Islet of Langerhans (tissue), 1 donor: ENCODE results near the gene TTC12.

ENCODE experiments used
- FAIRE-seq: peaks from one replicate; lab custom pipeline; 2011; peaks lifted over from hg19 to GRCh38; lab: Jason Lieb, UNC

TTC12 gene

DNA sequence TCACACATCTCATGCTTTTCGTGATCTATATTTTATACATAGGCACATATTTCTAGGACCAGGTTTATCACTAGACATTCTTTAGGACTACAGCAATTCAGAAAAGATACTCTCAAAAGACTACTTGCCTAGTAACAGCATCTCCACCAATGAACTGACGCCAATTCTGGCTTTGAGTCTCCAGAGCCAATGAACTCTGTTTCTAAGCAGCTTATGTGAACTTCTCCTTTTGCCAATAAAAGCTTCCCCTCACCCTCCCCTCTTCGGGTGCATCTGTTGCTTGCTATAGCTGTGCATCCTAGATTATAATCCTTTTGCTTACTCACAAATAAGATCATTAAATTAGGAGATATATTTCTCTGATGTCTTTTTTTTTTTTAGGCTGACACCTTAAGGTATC lies 61.8 kb downstream of the TTC12 start:
- FAIRE-seq = no peak

DNA sequence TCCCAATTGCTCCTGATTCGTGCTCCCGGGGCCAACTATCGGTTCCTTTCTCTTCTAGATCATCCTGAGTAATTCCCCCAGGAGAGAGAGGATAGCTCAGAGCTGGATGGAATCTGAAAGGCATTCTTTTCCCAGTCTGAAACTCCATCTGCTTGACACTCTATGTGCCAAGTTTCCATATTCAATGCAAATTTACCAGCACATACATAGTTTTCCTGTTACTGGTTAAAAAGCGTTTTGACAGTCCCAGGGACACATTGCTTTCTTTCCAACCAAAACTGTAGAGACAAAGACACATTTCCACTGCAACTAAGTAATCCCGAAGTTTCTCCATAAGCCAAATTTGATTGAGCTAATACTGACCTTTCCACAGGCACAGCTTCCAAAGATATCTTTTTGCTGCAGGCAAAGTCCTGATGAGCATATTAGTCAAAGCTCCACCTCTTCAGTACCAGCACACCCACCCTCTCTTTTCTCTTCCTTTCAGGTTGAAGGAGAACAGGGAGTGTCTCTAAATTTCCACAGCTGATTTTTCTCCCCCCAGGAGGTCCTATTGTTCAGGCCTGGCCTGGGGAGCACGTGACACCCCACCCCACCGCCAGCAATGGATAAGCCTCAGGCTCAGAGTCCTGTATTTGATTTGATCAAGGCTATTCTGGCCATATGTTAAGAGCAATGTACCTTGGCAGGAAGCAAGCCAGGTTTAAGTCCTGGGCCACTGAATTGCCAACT lies 63.5 kb downstream of the TTC12 start:
- FAIRE-seq = no peak

DNA sequence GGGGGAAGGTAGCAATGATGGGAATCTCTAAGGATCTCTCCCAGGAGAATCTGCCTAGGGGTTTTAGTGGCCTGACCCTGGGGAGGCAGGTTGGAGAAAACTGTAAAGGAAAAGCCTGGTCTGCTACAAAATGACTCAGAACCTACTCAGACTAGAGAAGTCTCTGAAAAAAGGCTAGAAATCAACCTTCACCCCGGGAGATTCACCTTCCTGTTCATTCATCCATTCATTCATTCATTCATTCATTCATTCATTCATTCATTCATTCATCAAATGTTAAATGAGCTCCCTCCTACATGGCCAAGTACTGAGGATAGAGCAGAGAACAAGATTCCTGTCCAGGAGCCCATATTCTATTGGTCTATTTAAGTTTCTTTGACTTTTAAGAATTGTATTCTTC lies 64.3 kb downstream of the TTC12 start:
- no peak for FAIRE-seq

DNA sequence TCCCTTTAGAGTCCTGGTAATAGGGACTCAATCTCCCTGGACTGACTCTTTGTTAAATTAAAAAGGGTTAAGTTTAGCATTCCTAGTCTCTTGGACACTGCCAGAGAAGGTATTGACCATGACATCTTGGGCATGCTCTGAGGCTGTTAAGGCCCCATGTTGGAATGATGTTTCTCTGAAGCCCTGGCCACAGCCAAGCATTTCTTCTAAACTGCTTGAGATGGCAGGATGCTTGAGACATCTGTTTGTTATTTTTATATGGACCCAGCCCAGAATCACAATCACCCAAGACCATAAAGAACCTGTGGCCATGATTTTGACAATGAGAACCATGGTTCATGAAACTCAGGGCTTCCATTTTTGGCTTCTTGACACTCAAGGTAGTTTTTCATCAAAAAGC lies 67.7 kb downstream of the TTC12 start:
- FAIRE-seq = no peak

DNA sequence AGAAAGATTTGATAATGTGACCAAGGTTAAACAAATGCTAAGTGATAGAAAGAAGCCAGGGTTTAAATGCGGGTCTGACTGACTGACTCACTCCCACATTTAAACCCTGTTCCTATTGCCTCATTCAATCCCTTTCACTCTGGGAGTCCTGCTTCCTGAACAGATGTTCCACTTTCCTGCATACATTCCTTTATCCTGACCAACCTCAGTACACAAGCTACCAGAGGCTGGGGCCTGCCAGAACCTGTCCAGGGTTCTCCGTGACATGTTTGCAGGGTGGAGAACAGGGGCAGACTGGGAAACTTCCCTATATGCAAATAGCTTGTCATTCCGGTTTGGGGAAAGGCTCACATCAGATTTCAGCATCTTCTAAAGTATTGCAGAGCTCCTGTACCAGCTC lies 70.2 kb downstream of the TTC12 start:
- FAIRE-seq = no peak

DNA sequence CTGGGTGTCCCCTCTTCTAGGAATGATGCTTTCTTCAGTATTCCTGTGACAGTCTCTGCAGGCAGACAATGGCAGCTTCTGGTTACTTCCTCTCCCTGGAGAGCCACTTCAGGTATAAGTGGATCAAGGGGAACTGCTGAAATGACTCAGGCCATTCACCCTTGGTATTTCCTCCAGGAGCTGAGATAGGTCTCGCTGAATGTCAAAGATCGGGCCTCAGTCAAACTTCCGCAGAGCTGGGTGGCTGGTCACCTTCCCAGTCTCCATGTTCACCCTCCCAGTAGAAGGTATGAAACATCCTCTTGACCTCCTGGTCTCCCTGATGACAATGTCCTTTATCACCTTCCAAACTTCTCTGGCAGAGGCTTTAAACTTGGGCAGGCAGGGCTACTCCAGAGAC lies 71.4 kb downstream of the TTC12 start:
- FAIRE-seq = no peak

DNA sequence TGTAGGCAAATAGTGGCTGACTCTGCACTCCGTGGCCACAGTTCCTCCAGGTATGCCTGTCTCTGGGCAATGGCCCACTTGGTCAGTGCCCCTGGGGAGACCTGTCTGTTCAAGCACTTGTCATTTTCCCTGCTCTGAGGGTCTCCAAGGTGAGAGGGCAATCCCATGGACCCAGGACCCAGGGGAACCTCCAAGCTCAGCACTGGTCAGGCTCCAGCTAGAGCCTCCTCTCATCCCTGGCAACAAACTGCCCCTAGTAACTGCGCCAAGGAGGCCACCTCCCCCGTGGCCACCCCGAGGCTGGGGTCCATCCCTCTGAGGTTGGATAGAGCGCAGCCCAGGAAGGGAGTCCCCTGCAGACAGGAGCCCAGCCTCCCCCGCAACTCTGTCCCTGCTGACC lies 72.5 kb downstream of the TTC12 start:
- FAIRE-seq = no peak

DNA sequence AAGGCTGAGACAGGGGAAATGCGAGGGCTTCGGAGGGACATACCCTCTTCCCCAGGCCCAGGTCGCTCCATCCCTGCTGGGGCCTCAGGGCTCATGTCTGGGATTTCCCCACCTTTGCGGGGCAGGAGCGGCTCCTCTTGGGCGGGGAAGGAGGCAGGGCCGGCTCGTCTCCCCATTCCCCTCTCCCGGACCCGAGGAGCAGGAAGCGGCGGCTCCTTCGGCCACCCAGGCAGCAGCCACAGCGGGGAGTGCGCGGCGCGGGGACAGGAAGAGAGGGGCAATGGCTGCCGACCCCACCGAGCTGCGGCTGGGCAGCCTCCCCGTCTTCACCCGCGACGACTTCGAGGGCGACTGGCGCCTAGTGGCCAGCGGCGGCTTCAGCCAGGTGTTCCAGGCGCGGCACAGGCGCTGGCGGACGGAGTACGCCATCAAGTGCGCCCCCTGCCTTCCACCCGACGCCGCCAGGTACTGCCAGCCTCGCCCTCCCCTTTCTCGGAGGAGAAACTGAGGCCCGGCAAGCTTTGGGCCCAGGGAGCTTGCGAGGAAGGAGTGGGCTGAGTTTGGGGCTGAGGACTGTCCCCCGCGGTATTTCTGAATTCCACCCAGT lies 73.3 kb downstream of the TTC12 start, which contains the start of gene ANKK1:
Gene ANKK1, plus strand, starts transcription at position 175 of the 607 bp plus-strand sequence. Its CDS starts 106 bp downstream, at position 281.
- no peak for FAIRE-seq

DNA sequence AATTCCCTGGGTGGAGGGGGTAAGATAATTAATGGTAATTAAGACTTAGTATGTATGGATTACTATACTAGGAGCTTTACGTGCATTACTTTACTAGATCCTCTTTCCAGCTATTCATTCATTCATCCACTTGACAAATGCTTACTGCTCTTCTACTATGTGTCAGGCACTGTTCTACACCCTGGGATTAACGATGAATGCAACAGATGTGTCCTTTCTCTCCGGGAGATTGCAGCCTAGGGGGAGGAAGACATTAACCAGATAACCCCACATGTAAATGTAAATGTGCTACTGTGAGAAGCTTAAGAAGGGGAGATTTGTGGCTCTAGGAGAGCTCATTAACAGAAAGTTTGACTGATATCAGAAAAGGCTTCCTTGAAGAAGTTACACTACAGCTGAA lies 74.9 kb downstream of the TTC12 start:
- no peak for FAIRE-seq

DNA sequence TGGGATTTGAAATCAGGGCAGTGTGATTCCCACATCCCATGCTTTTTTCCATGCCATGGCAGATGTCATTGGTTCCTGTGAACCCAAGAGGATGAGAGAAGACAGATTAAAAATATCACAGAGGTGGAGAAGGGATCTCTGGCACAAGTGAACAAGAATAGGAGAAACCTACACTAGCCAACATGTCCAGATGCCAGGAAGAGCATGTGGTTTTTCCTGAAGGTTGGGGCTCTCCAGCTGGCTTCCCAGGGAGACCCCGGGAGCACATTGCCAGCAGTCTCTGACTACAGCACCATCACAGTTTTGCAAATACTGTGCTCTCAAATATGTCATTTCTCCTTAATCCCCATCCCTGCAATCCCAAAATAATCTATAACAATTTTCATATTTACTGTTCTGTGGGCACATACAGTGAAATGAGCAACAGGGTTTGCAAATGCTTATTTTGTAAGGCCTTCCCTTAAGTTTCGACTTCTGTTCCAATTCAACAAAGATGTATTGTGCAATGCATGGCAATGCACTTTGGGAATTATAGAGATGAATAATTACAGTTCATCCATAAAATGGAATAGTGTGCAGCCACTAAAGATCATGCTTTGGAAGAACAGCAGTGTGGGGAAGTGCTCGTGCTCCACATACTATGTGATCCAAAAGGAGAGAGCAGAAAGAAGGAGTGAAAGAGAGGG lies 78.0 kb downstream of the TTC12 start:
- FAIRE-seq = no peak

DNA sequence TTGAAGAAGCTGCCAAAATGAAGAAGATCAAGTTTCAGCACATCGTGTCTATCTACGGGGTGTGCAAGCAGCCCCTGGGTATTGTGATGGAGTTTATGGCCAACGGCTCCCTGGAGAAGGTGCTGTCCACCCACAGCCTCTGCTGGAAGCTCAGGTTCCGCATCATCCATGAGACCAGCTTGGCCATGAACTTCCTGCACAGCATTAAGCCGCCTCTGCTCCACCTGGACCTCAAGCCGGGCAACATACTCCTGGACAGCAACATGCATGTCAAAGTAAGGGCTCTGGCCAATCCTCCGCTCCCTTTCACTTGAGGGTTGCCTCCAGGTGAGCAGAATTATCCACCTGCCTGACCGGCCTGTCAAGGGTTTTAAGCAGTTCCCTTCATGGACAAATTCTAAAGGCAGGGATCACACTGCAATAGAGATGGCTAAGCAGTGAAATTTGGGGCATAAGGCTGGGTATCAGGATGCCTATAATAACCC lies 79.2 kb downstream of the TTC12 start:
- no peak for FAIRE-seq

DNA sequence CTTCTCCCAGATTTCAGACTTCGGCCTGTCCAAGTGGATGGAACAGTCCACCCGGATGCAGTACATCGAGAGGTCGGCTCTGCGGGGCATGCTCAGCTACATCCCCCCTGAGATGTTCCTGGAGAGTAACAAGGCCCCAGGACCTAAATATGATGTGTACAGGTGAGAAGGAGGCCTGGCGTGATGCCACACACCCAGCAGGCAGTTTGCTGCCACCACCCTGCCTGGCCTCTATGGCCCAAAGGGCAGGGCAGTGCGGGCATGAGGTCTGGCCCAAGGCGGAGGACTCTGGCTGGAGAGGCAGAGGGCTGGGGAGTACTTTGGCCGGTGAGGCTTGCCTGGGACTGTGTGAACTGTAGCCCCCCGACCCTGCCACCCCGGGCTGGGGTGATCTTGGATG lies 80.5 kb downstream of the TTC12 start:
- FAIRE-seq = no peak

DNA sequence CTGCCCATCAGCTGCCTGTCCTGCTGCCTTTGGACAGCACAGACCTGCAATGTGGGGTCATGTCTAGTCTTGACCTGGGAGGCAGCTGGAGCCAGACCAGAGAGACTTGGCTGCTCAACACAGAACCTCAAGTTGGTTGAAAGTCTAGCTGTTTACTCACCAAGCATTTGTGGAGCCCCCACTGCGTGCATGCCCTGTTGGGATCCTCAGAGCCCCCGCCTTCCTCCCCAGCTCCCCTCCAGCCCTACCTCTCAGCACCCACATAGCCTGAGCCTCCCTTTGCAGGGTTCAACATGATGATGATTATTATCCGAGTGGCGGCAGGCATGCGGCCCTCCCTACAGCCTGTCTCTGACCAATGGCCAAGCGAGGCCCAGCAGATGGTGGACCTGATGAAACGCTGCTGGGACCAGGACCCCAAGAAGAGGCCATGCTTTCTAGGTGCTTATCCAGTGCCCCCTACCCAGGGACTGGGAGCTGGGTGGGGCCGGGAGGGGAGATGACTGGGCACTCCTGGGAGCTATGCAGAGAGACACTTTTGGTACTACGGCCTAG lies 81.5 kb downstream of the TTC12 start:
- no peak for FAIRE-seq

DNA sequence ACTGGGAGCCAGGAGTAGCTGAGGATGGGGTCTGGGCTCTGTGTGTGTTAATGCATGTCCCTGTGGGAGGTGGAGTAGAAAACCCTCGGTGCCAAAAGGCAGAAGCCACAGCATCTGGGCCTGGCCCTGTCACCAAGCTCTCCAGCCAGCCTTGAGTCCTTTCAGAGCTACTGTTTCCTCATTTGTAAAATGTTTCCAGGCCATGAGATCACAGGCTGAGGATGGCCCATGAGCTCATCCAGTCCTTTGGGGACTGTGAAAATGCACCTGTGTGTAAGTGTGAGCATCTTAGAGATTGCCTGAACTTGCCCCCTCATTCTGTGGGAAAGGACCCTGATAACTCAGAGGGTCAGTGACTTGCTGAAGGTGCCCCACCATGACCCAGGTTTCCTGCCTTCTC lies 82.3 kb downstream of the TTC12 start:
- no peak for FAIRE-seq

DNA sequence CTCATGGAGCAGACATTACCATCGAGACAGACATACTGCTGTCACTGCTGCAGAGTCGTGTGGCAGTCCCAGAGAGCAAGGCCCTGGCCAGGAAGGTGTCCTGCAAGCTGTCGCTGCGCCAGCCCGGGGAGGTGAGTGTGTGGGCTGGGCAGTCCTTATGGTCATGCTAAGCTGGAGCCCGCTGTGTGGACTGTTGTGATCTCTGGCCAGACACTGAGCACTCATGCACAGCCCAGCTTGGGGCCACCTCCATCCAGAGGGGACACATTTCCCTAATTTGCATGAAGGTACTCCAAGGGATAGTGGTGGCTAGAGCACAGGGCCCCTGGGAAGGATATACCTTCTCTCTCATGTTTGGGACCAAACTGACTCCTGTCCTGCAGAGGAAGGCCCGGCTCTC lies 82.8 kb downstream of the TTC12 start:
- FAIRE-seq = no peak

DNA sequence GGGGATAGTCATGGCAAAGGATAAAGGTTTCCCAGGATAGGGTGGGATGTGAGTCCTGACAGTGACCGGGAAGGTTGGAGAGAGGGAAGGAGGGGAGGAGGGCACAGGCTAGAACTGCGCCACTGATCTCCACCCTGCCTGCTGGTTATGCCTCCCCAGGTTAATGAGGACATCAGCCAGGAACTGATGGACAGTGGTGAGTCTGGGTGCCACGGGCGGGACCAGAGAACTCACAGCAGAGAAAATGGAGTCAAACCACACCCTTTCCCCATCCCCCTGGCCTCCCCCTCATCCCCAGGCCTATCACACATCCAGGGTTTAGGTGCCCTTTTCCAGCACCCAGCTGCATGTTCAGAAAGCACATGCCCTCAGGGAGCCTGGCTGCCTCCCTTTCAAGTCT lies 83.4 kb downstream of the TTC12 start:
- no peak for FAIRE-seq

DNA sequence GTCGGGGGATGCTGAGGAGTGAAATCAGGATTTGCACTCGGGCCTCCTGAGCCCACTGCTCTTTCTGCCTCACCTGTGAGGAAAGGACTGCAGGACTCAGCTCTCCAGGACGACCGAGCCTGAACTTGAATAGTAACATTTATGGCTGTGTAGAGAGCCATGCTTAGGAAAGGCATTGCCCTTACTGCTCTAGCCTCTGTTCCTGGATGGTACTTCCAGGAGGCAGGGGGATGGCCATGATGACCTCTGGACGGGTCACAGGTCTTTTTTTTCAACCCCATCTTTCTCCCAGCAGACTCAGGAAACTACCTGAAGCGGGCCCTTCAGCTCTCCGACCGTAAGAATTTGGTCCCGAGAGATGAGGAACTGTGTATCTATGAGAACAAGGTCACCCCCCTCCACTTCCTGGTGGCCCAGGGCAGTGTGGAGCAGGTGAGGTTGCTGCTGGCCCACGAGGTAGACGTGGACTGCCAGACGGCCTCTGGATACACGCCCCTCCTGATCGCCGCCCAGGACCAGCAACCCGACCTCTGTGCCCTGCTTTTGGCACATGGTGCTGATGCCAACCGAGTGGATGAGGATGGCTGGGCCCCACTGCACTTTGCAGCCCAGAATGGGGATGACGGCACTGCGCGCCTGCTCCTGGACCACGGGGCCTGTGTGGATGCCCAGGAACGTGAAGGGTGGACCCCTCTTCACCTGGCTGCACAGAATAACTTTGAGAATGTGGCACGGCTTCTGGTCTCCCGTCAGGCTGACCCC lies 84.5 kb downstream of the TTC12 start:
- no peak for FAIRE-seq

DNA sequence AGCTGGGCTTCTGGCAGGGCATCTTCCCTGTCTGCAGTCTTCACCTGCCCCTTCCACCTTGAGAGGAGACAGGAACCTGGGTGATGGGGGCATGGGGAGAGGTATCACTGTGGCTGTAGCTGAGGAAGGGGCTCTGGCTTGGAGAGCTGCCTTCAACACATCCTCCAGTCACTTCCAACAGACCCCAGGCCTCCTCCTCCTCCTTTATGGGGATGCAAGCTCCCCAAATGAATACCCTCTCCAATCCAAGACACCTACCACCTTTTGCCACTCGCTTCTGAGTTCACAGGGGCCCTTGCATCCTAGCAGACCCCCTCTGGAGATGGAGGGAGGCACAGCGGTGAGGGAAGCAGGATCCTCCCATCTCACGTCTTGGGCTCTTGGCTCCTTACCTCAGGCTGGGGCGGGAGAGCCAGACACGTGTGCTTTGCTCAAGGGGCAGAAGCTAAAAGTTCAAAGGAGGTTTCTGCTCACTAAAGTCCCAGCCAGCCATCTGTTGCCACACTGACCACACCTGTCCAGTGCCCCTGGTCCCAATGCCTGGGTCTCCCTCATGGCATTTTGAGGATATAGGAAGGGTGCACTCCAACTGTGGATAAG lies 86.3 kb downstream of the TTC12 start:
- no peak for FAIRE-seq

DNA sequence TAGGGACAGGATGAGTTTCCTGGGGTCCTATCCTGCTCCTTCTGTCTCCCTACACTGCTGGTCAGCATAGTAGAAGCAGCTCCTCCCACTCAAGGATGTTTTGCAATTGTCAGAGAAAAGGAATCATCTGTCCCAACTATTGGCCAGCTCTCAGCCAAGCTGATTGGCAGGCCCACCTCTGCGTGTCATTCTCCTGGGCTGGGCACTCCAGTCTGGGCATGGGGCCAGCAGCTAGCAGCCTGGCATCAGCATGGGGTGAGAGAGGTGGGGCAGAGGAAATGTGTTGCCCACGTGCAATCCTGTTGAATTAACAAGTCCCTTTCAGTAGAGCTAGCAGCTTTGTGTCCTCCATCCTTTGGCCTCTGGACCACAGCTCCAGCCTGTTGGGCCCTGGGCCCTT lies 87.3 kb downstream of the TTC12 start:
- FAIRE-seq = no peak

DNA sequence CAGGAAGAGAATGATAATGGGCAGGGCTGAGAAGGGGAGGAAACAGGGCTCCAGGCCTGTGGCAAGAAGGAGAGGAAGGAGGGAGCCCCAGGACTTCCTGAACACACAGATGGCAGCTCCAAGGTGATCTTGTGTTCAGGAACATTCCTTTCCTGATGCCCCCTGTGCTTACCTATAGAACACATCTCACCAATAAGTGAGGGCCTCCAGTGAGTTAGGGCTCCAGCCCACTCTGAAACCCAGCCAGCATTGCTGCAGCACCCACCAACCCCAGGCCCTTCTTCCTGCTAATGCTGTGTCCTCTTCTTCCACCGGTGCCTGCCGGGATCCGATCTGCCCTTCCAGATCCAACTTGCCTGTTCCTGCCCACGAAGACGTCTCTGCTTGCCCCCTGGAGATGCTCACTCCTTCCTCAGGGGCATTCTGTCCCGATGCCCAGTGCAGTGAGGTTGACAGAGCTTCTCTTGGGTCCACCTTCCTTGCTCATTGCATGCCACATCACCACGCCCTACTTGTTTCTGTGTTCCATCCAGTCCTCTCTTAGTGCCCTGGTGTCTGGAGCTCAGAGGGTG lies 90.6 kb downstream of the TTC12 start:
- no peak for FAIRE-seq

DNA sequence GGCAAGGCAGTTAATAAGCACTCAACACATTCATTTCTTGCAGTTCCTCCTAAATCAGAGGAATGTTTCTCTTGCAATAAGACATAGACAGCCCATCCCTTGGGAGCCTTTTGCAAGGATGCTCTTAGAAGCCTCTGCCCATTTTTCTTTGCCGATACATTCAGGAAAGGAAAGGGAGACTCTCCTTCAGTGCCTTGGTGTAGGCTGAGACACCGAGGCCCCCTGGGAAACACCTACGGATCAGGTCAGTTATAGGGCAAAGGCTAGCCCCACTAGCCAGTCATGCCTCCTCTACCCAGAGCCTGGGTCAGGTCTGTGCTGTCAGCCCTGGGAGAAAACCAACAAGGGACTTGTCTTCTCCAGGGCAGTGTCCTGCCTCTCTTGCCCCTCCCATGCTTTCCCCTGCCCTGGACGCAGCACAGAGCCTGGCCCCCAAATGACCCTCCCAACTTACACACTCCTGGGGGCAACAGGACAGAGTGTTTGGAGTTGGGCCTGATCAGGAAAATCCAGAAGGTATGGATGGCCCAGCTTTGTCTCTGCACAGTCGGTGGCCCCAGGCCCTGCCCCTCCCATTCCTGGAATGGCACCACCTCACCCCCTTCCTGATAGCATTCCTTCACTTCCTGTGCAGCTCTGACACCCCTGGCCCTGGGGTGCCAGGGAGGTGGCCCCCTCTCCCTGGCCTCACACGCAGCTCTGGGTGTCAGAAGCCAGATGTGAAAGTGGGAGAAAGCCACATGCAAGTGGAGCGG lies 91.5 kb downstream of the TTC12 start:
- no peak for FAIRE-seq
